ENCODE measurements around the gene SOCS6.

Gene SOCS6

GRCh38 chr18:70324897-70325296 is 36.1 kb downstream of the SOCS6 start:
- no peak for DNase-seq (ENCODE audit: low read depth)

DNA sequence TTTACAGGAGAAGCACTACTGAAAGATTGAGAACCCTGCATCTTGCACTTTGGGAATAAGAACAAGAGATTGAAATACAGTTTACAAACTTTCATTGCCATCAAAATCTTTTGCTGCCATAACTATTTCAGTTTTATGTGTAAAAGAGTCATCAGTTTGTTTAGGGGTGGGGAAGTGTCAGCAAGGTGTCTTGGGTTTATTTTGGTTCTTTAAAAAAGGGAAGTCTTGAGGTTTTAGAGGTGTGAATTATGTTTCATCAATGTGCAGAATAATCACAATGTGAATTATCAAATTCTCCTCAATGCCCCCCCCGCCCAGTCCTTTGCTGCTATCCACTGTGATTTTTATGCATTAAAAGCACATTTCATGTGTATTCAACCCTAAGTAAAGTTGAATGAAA is 37.4 kb downstream of the SOCS6 start:
- no peak for DNase-seq (ENCODE audit: low read depth)

DNA sequence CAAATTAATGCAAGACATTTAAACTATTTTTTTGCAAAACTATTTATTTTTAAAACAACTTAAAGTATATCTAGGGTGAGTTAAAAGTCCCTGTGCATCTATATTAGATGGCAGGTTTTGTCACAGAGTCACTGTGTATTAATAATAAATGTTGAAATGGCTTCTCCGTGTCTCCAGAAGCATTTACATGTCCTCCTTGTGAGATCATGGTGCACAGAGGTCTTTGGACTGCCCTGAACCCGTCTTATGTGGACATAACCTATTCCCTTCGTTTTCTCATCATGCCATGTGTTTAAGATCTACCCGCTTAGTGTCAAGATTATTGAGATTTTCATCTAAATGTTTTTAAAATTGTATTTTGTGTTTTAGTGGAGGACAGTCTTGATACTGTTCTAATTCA is 39.3 kb downstream of the SOCS6 start:
- no peak for DNase-seq (ENCODE audit: low read depth)

GRCh38 chr18:70329071-70329470 is 40.2 kb downstream of the SOCS6 start:
- DNase-seq (ENCODE audit: low read depth), result no peak

DNA sequence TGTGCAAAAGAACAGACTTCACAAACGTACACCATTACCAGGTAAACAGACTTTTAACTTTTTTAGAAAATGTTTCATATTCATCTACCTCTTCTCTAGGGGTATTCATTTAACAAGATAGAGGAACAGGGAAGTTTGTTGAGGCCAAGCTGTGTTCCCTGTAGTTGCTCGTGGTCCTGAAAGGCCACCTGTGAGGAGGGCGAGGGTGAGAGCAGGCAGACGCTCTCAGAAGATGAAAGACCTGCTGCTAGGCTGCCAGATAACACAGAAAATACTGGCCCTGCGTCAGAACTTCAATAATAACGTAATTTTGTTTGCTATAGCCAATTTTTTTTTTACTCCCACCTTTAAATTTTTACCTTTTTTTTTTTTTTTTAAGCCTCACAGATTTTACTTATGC is 42.0 kb downstream of the SOCS6 start:
- DNase-seq (ENCODE audit: low read depth), result no peak

- no peak for DNase-seq (ENCODE audit: low read depth)
These were observed 42.7 kb downstream of the SOCS6 start for GRCh38 chr18:70331456-70332097.

- DNase-seq (ENCODE audit: low read depth), result peak; percentile 68
These were observed 43.8 kb downstream of the SOCS6 start for GRCh38 chr18:70332694-70333093.

GRCh38 chr18:70333316-70333715 is 44.5 kb downstream of the SOCS6 start:
- peak; percentile 32 for DNase-seq (ENCODE audit: low read depth)

GRCh38 chr18:70333757-70334156 is 44.9 kb downstream of the SOCS6 start:
- peak; percentile 99 for DNase-seq (ENCODE audit: low read depth)

DNA sequence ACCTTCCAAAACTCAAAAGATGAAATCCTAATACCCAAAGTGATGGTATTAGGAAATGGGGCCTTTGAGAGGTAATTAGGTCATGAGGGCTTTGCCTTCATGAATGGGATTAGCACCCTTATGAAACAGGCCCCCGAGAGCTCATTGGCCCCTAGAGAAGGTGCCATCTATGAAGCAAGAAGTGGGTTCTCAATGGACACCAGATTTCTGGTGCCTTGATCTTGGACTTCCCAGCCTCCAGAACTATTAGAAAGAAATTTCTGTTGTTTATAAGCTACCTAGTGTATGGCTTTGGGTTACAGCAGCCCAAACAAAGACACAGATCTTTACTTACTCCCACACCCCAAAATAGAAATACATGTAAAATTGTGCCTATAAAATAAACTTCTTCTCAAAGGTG is 45.4 kb downstream of the SOCS6 start:
- DNase-seq (ENCODE audit: low read depth), result no peak

GRCh38 chr18:70334728-70335329 is 46.0 kb downstream of the SOCS6 start:
- peak; percentile 32 for DNase-seq (ENCODE audit: low read depth)

GRCh38 chr18:70335892-70336726 is 47.3 kb downstream of the SOCS6 start:
- no peak for DNase-seq (ENCODE audit: low read depth)

GRCh38 chr18:70337139-70337972 is 48.5 kb downstream of the SOCS6 start:
- peak; percentile 93 for DNase-seq (ENCODE audit: low read depth)

GRCh38 chr18:70338890-70339289 is 50.0 kb downstream of the SOCS6 start:
- DNase-seq (ENCODE audit: low read depth), result no peak

GRCh38 chr18:70339915-70340314 is 51.1 kb downstream of the SOCS6 start:
- DNase-seq (ENCODE audit: low read depth), result no peak

DNA sequence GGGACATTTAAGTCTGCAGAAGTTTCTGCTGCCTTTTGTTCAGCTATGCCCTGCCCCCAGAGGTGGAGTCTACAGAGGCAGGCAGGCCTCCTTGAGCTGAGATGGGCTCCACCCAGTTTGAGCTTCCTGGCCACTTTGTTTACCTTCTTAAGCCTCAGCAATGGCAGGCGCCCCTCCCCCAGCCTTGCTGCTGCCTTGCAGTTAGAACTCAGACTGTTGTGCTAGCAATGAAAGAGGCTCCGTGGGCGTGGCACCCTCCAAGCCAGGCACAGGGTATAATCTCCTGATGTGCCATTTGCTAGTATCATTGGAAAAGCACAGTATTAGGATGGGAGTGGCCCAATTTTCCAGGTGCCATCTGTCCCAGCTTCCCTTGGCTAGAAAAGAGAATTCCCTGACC is 59.6 kb downstream of the SOCS6 start:
- peak; percentile 32 for DNase-seq (ENCODE audit: low read depth)

DNA sequence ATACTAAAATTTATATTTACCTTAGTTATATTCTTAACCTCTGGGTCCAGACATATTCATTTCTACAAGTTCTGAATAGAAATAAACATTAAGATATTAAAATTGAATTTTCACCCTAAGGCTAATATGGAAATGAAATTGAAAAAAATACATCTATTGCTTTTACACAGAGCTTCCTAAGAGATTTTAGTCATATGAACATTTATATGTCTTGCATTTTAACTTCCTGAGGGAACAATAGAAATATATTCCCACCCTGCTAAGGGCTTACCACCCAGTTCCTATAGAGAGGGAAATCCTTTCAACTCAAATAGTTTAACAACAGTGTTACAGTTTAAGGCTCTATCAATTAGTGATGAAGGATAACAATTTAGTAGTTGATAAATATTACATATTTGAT is 60.5 kb downstream of the SOCS6 start:
- no peak for DNase-seq (ENCODE audit: low read depth)

- DNase-seq (ENCODE audit: low read depth), result no peak
These were observed 65.2 kb downstream of the SOCS6 start for GRCh38 chr18:70354080-70354479.

- no peak for DNase-seq (ENCODE audit: low read depth)
These were observed 65.9 kb downstream of the SOCS6 start for GRCh38 chr18:70354771-70355170.

GRCh38 chr18:70355620-70356385 is 67.0 kb downstream of the SOCS6 start:
- DNase-seq (ENCODE audit: low read depth), result no peak

- DNase-seq (ENCODE audit: low read depth), result peak; percentile 91
These were observed 69.2 kb downstream of the SOCS6 start for GRCh38 chr18:70358105-70358406.

- DNase-seq (ENCODE audit: low read depth), result no peak
These were observed 70.2 kb downstream of the SOCS6 start for GRCh38 chr18:70359071-70359470.
